Astrocyte (in vitro differentiated cells and primary cell): Measurements from ENCODE around the gene DCHS2.

ENCODE experiments used
- CTCF ChIP-seq: IDR thresholded peaks from 2 replicates; pipeline ENCODE4 v1.5.1; 2011; ENCODE audit warnings: low read depth, mild to moderate bottlenecking, inconsistent platforms, low read length, moderate library complexity; ENCODE audit not compliant: insufficient read depth
- EZH2 ChIP-seq: IDR thresholded peaks from 2 replicates; pipeline ENCODE4 v1.6.1; 2012; ENCODE audit warnings: mild to moderate bottlenecking, low read length, inconsistent platforms; ENCODE audit not compliant: insufficient read depth

GRCh38 chr4:154495867-154496266 is 4.3 kb upstream of the DCHS2 start:
- TF ChIP-seq CTCF (no peak), EZH2 (no peak)
